ENCODE data around the gene RAD50.

GRCh38 chr5:132591145-132591544, 34.4 kb downstream of the RAD50 start:
- no peak for TF ChIP-seq CTCF (IDR thresholded peaks at IDR 0.05; ENCODE audit: low read depth, low read length)
- no peak for TF ChIP-seq MYC (IDR thresholded peaks at IDR 0.05; ENCODE audit: low read depth, low read length)

All from NB4 (cell line).